ENCODE results near the gene CSPG4. TPM values are rescaled to one million over a fixed set of nuclear protein-coding genes. Genes with fewer than 3 reads are reported as not detected.
A peak's percentile ranks its signal among the peaks of the same experiment; 100 is the strongest.
"Not testable (repeated sequence)": the region's sequence is repeated elsewhere in the genome, so short reads cannot be mapped to it uniquely, and the experiment has no call there.

CSPG4 gene
- total RNA-seq, 1 donor from 2014 or later, result 0.18 TPM

GRCh38 chr15:75759416-75760130, 46.9 kb upstream of the CSPG4 start:
- TF ChIP-seq CTCF (IDR thresholded peaks at IDR 0.05; ENCODE audit: unreplicated experiment), result no peak
- peaks cover 13% of the 10 kb centered on the region for H3K27me3 Mint-ChIP-seq (ENCODE audit: unreplicated experiment)
- peaks cover 5% of the 10 kb centered on the region for H3K4me1 Mint-ChIP-seq (ENCODE audit: unreplicated experiment)
- H3K36me3 Mint-ChIP-seq (ENCODE audit: low read depth, unreplicated experiment), result no peaks in the 10 kb centered on the region
- H3K27ac Mint-ChIP-seq (ENCODE audit: unreplicated experiment), result no peak overlapping the region
- H3K4me3 Mint-ChIP-seq (ENCODE audit: unreplicated experiment), result no peak overlapping the region
- no peak for DNase-seq (ENCODE audit: low spot score)
- H3K9me3 Mint-ChIP-seq (ENCODE audit: unreplicated experiment), result no peaks in the 10 kb centered on the region

GRCh38 chr15:75758071-75758872, 45.6 kb upstream of the CSPG4 start:
- H3K4me1 Mint-ChIP-seq (ENCODE audit: unreplicated experiment), result peaks cover 5% of the 10 kb centered on the region

GRCh38 chr15:75754871-75755270, 42.2 kb upstream of the CSPG4 start:
- not testable (repeated sequence) for H3K27me3 Mint-ChIP-seq (ENCODE audit: unreplicated experiment); H3K9me3 Mint-ChIP-seq (ENCODE audit: unreplicated experiment); H3K4me1 Mint-ChIP-seq (ENCODE audit: unreplicated experiment); H3K4me3 Mint-ChIP-seq (ENCODE audit: unreplicated experiment); H3K27ac Mint-ChIP-seq (ENCODE audit: unreplicated experiment); DNase-seq (ENCODE audit: low spot score); H3K36me3 Mint-ChIP-seq (ENCODE audit: low read depth, unreplicated experiment)

More at GRCh38 chr15:75758071-75758872, 45.6 kb upstream of the CSPG4 start:
- H3K27ac Mint-ChIP-seq (ENCODE audit: unreplicated experiment), result peak overlapping the region; percentile 90
- TF ChIP-seq CTCF (IDR thresholded peaks at IDR 0.05; ENCODE audit: unreplicated experiment), result no peak
- peak overlapping the region; percentile 86 for H3K4me3 Mint-ChIP-seq (ENCODE audit: unreplicated experiment)
- H3K36me3 Mint-ChIP-seq (ENCODE audit: low read depth, unreplicated experiment), result no peaks in the 10 kb centered on the region
- DNase-seq (ENCODE audit: low spot score), result peak; percentile 79
- no peaks in the 10 kb centered on the region for H3K9me3 Mint-ChIP-seq (ENCODE audit: unreplicated experiment)
- peaks cover 12% of the 10 kb centered on the region for H3K27me3 Mint-ChIP-seq (ENCODE audit: unreplicated experiment)

GRCh38 chr15:75753145-75753544, 40.5 kb upstream of the CSPG4 start:
- peaks cover 2% of the 10 kb centered on the region for H3K27me3 Mint-ChIP-seq (ENCODE audit: unreplicated experiment)
- TF ChIP-seq CTCF (IDR thresholded peaks at IDR 0.05; ENCODE audit: unreplicated experiment), result no peak
- H3K4me1 Mint-ChIP-seq (ENCODE audit: unreplicated experiment), result no peaks in the 10 kb centered on the region
- no peak for DNase-seq (ENCODE audit: low spot score)
- no peak overlapping the region for H3K27ac Mint-ChIP-seq (ENCODE audit: unreplicated experiment)
- H3K4me3 Mint-ChIP-seq (ENCODE audit: unreplicated experiment), result no peak overlapping the region
- H3K9me3 Mint-ChIP-seq (ENCODE audit: unreplicated experiment), result no peaks in the 10 kb centered on the region
- H3K36me3 Mint-ChIP-seq (ENCODE audit: low read depth, unreplicated experiment), result no peaks in the 10 kb centered on the region

GRCh38 chr15:75751891-75752290, 39.2 kb upstream of the CSPG4 start:
- no peaks in the 10 kb centered on the region for H3K9me3 Mint-ChIP-seq (ENCODE audit: unreplicated experiment)
- no peak overlapping the region for H3K27ac Mint-ChIP-seq (ENCODE audit: unreplicated experiment)
- TF ChIP-seq CTCF (IDR thresholded peaks at IDR 0.05; ENCODE audit: unreplicated experiment), result no peak
- peaks cover 2% of the 10 kb centered on the region for H3K27me3 Mint-ChIP-seq (ENCODE audit: unreplicated experiment)
- H3K36me3 Mint-ChIP-seq (ENCODE audit: low read depth, unreplicated experiment), result no peaks in the 10 kb centered on the region
- H3K4me3 Mint-ChIP-seq (ENCODE audit: unreplicated experiment), result no peak overlapping the region
- no peak for DNase-seq (ENCODE audit: low spot score)
- H3K4me1 Mint-ChIP-seq (ENCODE audit: unreplicated experiment), result no peaks in the 10 kb centered on the region

All from endothelial cell (in vitro differentiated cells).